ENCODE data around the gene AHRR. TPM values are rescaled to one million over a fixed set of nuclear protein-coding genes. Genes with fewer than 3 reads are reported as not detected.

Gene AHRR
- total RNA-seq, 1 donor from 2014 or later, result 4.5 TPM

DNA sequence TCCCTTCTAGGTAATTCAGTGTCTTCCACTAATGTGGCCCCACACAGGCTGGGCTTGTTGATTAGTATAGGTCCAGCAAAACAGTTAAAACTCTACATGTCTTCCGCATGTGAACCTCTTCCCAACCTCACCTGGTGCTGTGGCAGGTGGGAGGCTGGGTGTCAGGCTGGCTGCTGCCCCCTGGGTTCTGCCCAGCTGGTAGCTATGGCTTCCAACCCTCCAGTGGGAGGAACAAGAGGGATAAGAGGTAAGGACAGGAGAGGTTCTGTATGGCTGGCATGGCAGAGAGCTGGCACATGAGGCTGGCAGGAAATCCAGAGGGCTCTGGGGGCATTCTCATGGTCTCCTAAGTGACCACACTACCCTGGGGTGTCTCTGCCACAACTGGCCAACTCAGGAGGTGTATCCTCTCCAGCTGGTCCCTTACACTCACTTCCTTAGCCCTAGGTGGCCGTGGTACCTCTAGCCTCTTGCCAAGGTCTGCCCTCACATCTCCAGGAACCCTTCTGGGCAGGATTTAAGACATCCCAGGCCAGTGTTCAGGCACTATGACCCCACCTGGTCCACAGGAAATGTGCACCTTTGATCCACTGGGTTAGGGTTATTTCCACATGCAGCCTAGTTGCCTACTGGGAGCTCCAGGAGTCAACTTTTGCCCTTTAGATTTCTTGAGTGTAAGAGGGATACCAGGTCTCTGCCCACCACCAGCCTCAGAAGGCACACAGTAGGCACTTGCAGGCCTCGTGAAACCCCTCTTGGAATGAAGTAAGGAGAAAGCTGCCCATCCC is 41.7 kb downstream of the AHRR start:
- peak; percentile 64 for DNase-seq (ENCODE audit: low spot score)

DNA sequence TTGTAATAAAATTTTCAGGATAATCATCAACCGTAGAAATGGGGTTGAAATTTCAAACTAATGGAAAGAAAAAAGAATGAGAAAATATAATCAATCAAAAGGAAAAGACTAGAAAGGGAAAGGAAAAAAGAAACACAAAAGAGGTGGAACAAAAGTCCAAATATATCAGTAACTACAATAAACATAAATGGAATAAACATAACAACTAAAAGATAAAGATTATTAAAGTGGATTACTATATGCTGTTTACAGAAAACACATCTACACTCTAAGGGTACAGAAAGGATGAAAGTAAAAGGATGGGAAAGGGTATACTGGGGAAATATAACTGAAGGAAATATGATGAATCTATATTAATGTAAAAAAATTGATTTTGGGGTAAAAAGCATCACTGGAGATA is 43.0 kb downstream of the AHRR start:
- no peak for DNase-seq (ENCODE audit: low spot score)

DNA sequence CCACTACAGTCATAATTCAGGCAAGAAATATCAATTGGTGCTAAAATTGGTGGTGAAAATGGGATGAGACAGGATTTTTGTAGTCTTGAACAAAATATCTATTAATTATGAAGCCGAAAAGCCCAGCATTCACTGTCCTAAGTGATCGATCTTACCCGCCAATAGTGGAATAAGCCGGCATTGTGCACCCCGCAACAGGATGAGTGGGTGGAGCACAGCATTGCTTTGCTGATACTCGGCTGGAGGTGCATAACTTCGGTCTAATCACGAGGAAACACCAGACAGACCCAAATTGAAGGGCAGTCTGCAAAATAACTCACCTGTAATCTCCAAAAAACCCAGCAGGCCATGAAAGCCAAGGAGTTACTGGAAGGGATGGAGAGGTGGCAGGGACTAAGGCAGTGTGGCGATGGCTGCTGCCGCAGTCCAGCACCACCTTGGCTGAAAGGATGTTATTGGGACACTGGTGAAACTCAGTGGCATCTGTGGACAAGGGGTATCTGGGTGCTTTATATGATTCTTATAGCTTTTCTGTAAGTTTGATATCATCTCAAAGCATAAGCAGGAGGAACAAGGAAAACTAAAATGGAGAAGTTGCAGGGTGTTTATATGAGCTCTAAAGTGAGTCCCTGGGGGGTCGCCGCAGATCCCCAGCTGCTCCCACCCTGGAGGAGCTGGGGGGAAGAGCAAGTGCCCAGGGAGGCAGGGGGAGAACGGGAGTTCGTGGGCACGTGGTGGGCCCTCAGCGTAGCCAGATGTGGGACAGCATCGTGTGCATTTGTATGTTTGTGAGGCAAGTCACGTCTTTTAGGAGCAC is 45.2 kb downstream of the AHRR start:
- peak; percentile 18 for DNase-seq (ENCODE audit: low spot score)

DNA sequence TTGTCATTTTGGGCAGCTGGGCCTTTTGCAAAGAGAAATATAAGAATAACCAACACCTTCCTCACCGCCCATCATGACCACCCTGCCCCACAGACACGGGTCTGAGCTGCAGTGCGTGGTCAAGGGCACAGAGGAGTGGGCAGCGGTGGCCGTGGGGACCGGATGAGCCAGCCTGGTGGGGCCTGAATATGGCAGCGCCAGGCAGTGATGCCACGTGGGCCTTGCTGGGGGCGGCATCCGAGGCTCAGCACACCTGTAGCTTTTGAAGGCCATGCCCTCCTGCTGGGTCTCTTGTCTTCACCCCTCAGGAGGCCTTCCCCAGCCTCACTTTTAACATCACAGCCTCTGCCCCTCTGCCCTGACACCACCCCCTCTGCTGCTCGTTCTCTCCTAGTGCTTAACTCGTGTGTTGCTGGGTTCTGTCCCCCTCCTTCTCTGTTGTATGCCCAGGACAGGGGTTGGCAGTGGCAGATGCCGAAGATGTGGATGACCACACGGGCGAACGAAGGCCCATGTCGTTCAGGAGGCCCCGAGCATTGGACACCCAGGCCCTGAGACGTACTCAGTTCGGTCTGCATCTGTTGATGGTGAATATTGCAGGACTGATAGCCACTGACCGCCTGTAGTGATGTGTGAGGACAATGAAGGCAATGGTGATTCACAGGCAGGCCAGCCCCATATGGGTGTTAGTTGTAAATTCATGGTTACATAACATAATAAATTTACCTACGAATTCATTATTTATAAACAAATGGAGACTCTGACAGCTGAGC is 46.0 kb downstream of the AHRR start:
- DNase-seq (ENCODE audit: low spot score), result peak; percentile 78

DNA sequence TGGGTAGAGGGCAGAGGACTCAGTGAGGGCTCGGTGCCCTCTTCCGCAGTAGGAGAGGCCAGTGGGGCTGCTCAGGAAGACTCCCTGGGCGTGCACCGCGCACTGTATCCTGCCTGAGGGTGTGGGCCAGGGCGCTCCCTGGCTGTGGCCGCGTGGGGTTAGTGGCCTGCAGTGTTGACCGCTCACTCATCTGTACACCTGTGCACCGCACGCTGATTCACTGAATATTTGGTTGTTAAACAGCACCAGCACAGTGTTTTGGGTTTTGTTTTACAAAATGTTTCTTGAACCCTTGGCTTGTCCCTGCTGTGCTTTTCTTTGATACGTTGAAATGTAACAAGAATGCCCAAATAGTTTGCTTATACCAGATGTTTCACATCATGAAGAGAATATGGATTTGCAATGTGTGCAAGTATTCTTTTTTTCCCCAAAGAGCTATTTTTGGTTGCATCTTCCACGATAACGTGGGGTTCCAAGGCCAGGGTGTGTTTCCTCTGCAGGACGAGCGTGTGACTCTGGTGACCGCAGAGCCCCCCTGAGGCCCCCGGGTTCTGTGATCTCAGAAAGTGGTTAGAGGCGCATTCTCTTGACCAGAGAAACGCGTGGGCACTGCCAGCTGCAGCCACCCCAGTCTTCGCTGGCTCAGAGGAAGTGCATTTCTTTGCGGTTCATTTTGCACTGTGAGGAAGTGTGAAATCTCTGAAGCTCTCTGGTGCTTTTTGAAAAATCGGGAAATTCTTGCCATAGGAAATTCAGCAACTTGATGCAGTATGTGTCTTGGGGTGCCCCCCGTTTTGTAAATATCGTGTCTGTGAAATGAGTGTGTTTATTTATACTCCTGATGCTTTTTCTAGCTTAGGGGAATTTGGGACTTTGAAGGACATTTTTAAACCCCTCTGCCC is 46.9 kb downstream of the AHRR start:
- DNase-seq (ENCODE audit: low spot score), result peak; percentile 68

DNA sequence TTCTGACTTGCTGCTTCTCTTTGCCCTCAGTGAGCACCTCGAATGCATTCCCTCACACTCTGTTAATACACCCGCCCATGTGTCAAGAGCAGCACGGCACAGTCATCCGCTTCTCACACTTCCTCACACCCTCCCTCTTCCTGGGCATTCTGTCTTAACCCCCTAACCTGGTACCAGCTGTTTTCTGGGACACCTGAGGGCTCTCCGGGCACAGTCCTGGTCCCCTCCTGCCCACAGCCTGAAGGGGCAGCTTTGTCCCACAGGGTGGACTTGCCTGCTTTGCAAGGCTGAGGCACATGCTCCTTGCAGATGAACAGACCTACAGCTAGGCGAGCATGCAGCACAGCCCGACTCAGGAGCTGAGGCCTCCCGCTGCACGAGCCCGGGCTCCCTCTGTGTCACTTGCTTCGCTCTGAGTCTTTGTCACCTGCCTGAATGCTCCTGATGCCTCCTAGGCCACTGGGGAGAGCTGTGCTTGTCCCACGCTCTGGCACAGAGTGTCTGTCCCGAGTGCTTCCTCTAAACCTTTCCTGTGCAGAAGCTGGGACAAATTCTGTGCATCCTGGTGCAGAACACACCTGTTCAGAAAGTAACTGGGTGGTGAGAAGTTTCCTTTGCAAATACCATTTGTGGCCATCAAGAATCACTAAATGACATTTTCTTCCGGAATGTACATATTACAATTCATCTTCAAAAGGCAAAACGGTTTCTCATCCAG is 47.8 kb downstream of the AHRR start:
- peak; percentile 71 for DNase-seq (ENCODE audit: low spot score)

DNA sequence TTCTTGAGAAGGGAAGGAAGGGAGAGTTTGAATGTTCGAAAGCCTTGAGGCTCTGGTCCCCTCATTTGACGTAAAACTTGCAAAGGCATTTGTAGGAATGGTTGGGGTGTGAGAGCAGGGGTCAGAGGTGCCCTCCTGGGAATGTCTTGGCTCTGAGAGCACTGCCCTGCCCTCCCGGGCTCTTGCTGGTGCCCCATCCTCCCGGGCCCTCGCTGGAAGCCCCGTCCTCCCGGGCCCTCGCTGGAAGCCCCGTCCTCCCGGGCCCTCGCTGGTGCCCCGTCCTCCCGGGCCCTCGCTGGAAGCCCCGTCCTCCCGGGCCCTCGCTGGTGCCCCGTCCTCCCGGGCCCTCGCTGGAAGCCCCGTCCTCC is 48.3 kb downstream of the AHRR start:
- peak; percentile 60 for DNase-seq (ENCODE audit: low spot score)

DNA sequence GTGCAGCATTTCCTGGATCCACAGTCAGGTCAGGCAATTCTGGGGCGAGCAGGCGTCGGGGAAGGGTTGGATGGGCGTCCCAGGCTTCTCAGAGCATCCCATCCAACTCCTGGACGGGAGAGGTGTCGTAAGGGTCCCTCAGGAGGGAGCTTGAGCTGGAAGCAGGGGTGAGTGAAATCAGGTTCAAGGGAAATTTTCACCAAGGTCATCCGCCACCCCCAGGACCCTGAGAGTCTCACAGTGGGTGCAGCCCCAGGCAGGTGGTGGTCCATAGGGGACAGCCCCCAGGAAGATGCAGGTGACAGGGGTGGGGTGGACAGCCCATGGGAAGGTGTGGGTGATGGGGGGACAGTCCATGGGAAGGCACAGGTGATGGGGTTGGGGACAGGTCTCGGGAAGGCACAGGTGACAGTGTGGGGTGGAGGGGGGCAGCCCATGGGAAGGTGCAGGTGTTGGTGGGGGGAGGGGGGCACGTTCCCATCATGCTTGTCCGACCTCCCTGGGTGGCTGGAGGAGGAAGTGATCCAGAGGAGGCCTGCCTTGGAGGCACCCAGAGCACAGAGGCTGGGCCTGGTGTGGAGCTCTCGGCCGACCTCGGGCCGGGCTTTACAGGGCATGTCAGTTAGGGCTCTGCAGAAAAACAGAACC is 48.9 kb downstream of the AHRR start:
- DNase-seq (ENCODE audit: low spot score), result peak; percentile 76

DNA sequence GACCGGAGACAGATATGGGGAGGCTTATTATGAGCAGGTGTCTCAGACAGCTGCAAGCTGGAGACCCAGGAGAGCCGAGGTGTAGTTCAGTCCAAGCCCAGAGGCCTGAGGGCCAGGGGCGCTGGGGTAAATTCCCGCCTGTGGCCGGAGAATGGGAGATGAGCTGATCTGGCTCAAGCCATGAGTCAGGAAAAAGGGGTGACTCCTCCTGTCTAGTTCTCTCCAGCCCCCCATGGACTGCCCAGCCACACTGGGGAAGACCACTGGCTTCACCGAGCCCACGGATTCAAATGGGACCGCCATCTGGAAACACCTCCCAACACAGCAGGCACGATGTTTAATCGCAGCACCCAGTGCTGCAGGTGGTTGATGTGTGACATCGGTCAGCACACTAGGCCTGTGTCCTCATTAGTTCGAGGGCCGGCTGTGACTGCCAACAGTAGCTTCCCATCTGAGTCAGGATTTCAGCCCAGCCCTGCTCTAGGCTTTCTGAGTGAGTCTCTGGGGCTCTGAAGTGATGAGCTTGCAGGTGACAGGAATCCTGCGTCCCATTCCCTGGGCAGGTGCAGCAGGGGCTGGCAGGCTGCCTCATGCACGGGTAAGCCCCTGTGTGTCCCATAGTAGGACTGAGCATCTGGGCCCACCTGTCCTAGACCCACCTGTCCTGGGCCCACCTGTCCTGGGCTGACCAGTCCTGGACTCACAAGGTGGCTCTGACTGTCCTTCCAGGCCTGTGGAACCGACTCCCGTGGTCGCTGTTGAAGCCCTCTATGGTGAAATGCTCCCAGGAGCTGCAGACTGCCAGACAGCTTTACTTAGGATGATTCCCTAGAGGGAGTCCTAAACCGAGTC is 49.7 kb downstream of the AHRR start:
- peak; percentile 82 for DNase-seq (ENCODE audit: low spot score)

DNA sequence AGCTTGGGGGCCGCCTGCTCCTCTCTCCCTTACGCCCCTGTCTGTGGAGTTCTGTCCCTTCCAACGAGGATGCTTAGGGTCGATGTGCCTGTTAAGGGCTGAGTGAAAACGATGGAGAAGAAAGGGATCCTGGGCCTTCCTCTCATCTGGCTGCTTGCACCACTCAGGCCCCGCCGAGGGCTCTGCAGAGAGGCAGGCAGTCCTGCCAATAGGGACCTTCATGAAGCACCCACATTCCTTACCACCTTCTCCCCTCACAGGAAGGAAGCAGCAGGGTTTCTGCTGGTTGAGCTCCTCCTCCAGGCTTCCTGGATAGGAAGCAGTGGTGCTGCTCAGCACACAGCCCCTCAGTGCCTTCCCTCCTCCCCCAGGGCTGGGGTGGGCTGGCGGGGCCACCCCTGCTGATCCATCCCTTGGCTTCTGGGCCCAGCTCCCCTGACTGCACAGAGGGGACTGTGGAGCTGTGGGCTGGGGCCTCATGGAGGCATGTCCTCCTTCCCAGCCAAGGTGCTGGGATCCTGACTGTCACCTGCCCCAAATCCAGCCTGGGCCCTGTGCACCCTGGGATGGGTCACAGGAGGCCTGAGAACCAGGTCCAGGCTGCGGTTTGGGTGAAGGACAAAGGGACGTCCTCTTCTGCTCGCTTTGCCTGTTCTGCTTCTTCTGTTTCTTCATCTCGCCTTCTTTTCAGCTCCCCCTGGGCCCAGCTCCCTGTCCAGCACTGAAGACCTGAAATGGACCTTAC is 50.5 kb downstream of the AHRR start:
- peak; percentile 83 for DNase-seq (ENCODE audit: low spot score)

DNA sequence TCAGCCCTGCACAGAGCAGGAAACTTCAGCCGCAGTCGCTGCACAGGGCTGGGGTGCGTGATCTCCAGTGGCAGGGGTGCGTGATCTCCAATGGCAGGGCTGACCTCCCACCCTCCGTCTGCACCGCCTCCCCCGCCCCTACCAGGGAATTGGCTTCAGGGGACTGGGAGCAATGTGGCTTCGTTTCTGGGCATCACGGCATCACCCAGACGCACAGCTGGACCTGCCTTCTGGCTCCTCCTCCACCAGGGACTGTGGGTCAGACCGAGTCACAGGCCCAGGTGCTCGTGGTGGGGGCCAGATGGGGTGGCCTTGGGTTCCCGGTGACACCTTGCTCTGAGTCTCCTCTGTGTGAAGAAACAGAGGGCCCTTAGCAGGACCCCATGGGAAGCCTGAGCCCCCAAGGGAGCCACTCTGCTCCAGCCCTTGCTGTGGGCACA is 51.1 kb downstream of the AHRR start:
- no peak for DNase-seq (ENCODE audit: low spot score)

DNA sequence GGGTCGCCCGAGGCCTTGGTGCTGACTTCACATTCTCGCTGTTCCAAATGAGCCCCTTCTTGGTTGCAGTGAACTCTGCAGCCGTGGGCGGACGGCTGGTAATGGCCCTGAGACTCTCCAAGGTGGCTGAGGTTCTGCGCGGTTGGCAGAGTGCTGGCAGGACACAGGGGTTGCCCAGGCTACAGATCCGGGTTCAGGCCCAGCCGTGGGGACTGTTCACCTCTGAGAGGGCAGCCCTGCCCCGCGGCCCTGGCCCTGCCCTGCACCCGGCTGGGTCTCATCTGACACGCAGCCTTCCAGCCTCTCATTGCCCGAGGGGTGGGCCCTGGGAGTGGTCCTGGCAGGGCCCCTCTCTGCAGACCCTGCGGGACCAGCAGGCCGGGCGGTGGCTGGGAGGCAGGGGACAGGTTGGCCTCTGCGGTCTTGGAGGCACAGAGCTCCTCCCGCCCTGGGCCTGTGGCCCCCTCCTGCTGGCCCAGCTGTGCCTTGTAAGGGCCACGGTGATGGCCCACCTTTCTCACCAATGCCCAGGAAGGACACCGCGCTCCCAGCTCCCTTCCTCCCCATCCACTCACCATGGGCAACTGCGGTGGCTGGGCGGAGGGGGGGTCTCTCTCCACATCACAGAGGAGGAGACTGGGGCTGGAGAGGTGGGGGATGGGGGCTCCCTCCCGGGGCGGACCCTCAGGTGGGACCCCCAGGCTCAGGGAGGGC is 51.6 kb downstream of the AHRR start:
- peak; percentile 88 for DNase-seq (ENCODE audit: low spot score)

DNA sequence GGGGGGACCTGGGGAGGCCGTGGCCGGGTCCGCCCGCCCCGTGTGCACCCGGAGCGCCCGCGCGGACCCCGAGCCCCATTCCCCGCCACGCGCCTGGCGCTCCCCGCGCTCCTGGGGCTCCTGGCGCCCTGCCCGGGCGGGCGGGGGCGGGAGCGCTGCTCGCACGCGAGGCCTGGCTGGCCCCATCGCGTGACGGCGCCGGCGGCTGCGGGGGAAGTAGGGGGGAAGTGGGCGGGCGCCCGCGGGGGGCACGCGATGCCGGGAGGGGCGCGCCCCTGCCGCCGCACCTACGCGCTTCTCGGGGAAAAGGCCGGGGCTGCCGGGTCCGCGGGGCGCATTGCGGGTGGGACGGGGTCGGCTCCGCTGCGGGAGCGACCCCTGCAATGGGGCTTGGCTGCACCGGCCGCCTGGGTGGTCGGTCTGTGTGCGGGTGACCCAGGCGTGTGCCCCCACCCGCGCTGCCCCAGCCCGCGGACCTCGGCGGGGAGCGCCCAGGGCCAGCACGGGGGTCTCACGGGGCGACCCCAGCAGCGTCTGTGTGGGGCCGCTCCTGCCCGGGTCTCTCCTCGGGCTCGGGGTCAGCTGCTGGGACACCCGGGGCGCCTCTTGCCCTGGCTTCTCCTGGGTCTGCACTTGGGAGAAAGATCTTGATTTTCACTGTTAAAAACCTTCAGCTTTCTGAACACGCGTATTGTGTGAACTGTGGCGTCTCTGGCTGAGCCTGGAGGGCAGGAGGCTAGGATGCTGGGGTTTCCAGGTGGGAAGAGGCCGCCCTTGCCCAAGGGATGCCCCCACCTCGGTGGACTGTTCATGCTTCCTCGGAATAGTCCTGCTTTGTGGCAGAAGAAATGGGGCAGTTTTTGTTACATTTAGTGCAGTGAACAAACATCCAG is 52.4 kb downstream of the AHRR start:
- peak; percentile 87 for DNase-seq (ENCODE audit: low spot score)

DNA sequence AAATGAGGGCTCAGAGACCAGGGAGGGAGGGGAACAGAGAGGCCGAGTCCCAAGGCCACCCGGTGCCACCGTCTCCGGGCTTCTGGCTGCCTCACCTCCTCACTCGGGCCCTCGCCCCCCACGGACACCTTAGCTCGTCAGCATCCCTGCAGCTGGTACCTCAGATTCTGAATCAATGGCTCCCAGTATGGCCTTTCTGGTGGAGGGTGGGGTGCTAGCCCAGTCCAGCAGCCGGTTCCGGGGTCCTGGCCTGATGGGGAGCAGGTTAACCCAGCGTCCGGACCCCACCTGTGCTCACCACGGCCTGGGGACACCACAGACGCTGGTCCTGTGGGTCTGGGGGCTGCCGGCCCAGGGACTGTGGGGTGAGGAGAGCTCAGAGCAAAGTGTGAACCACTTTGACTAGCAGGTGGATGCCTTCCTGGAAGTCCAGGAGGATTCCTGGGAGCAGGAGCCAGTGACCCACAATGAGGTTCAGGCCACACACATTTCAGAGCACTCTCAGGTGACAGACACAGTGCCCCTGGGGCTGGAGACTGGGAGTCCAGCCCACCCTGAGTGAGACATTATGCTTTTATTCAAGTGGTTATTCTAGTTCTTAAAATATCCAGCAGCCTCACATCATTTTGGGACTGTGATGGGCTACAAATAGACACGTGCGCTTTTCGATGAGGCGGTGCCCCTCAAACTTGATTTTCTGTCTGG is 53.3 kb downstream of the AHRR start:
- DNase-seq (ENCODE audit: low spot score), result peak; percentile 81

DNA sequence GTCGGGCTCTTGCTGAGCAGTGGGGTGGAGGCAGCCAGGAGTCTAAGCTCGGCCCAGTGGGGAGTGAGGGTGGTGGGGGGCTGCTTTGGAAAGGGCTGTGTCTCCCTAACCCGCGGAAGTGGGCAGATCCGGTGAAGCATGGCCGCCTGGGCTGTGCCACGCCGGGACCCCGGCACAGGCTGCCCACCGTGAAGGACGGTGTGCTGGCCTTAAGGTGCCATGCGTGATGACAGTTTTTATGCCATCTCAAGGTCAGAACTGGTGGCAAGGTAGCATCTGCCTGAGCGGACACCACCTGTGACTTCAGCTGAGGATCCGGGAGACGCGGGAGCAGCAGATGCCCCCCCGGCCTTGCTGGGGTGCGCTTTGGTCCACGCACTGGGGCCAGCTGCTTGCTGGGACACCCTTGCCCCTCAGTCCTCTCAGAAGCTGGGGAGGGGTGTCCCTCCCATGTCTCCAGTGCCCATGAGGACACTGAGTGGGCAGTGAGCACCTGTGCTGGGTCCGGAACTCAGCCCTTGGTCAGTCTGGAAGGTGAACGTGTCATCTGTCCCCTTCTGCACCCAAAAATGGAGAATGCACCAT is 53.9 kb downstream of the AHRR start:
- peak; percentile 75 for DNase-seq (ENCODE audit: low spot score)
